Activated gamma-delta T cell treated with anti-CD3 and anti-CD28 coated beads, Interleukin-2, amount 50 U/mL, for 16 hours (primary cell): ENCODE results near the gene DNAJA2.

Experiments used
- DNase-seq: peaks from one replicate; pipeline ENCODE4 v3.0.0-alpha.2; 2020; ENCODE audit warnings: low read depth

Gene DNAJA2

GRCh38 chr16:46926470-46927225, 46.8 kb downstream of the DNAJA2 start:
- DNase-seq, result no peak

- no peak for DNase-seq
These were observed 49.1 kb downstream of the DNAJA2 start for GRCh38 chr16:46924402-46924801.

- no peak for DNase-seq
These were observed 49.8 kb downstream of the DNAJA2 start for GRCh38 chr16:46923513-46924295.

GRCh38 chr16:46922239-46922638, 51.2 kb downstream of the DNAJA2 start:
- DNase-seq, result no peak

GRCh38 chr16:46920402-46921068, 52.9 kb downstream of the DNAJA2 start:
- no peak for DNase-seq

- DNase-seq, result no peak
These were observed 54.3 kb downstream of the DNAJA2 start for GRCh38 chr16:46918905-46919792.

- no peak for DNase-seq
These were observed 55.1 kb downstream of the DNAJA2 start for GRCh38 chr16:46918400-46918799.

GRCh38 chr16:46916980-46917379, 56.5 kb downstream of the DNAJA2 start:
- DNase-seq, result no peak

- DNase-seq, result no peak
These were observed 57.9 kb downstream of the DNAJA2 start for GRCh38 chr16:46915483-46916025.

GRCh38 chr16:46914556-46915201, 58.8 kb downstream of the DNAJA2 start:
- no peak for DNase-seq

- no peak for DNase-seq
These were observed 61.8 kb downstream of the DNAJA2 start for GRCh38 chr16:46911650-46912049.

GRCh38 chr16:46911038-46911437, 62.4 kb downstream of the DNAJA2 start:
- no peak for DNase-seq

GRCh38 chr16:46908540-46909372, 64.7 kb downstream of the DNAJA2 start:
- DNase-seq, result peak; percentile 51

GRCh38 chr16:46907061-46907774, 66.3 kb downstream of the DNAJA2 start:
- DNase-seq, result no peak

- no peak for DNase-seq
These were observed 67.0 kb downstream of the DNAJA2 start for GRCh38 chr16:46906360-46907060.
